Measurements from ENCODE around the gene GOLGA5.

DNA sequence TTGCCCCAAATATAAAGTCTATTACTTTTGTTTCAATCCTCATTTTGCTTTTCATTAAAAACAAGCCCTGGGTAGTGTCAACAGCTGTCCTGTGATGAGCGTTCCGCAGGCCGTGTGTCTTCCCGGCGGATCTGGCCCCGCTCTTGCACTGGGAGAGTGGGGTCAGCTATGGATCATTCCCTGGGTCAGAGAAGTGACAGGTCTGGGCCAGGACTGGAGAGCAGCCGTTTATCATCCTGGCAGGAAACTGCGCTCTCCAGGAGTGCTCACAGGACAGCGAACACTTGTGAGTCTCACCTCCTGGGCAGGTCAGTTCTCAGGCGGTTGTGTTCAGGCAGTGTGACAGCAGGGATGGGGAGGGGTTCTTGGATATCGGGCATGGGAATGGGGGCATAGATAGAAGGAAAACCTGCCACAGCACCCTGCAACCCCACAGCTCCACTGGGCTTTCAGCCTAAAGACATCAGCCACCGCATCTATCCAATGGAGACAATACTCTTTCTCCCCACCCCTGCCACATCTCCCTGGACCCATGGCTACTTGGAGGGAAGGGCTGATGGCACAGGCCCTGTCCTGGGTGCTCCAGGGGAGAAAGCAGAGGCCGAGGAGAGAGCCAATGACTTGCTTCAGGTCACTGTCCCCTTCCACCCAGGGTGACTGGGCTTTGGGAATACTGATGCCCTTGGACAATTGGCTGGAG, 81.0 kb downstream of the GOLGA5 start:
- TF ChIP-seq, protein P1, sequence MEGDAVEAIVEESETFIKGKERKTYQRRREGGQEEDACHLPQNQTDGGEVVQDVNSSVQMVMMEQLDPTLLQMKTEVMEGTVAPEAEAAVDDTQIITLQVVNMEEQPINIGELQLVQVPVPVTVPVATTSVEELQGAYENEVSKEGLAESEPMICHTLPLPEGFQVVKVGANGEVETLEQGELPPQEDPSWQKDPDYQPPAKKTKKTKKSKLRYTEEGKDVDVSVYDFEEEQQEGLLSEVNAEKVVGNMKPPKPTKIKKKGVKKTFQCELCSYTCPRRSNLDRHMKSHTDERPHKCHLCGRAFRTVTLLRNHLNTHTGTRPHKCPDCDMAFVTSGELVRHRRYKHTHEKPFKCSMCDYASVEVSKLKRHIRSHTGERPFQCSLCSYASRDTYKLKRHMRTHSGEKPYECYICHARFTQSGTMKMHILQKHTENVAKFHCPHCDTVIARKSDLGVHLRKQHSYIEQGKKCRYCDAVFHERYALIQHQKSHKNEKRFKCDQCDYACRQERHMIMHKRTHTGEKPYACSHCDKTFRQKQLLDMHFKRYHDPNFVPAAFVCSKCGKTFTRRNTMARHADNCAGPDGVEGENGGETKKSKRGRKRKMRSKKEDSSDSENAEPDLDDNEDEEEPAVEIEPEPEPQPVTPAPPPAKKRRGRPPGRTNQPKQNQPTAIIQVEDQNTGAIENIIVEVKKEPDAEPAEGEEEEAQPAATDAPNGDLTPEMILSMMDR (IDR thresholded peaks at IDR 0.05): no peak
- TF ChIP-seq POLR2AphosphoS5 (IDR thresholded peaks at IDR 0.05; ENCODE audit: low read depth, low read length) (no peak), SIN3A (IDR thresholded peaks at IDR 0.05; ENCODE audit: borderline replicate concordance, insufficient read depth, low read depth, low read length) (no peak), TCF7L2 (IDR thresholded peaks at IDR 0.05; ENCODE audit: low read depth, low read length) (no peak)
- TF ChIP-seq, protein P2, sequence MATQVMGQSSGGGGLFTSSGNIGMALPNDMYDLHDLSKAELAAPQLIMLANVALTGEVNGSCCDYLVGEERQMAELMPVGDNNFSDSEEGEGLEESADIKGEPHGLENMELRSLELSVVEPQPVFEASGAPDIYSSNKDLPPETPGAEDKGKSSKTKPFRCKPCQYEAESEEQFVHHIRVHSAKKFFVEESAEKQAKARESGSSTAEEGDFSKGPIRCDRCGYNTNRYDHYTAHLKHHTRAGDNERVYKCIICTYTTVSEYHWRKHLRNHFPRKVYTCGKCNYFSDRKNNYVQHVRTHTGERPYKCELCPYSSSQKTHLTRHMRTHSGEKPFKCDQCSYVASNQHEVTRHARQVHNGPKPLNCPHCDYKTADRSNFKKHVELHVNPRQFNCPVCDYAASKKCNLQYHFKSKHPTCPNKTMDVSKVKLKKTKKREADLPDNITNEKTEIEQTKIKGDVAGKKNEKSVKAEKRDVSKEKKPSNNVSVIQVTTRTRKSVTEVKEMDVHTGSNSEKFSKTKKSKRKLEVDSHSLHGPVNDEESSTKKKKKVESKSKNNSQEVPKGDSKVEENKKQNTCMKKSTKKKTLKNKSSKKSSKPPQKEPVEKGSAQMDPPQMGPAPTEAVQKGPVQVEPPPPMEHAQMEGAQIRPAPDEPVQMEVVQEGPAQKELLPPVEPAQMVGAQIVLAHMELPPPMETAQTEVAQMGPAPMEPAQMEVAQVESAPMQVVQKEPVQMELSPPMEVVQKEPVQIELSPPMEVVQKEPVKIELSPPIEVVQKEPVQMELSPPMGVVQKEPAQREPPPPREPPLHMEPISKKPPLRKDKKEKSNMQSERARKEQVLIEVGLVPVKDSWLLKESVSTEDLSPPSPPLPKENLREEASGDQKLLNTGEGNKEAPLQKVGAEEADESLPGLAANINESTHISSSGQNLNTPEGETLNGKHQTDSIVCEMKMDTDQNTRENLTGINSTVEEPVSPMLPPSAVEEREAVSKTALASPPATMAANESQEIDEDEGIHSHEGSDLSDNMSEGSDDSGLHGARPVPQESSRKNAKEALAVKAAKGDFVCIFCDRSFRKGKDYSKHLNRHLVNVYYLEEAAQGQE (IDR thresholded peaks at IDR 0.05; ENCODE audit: insufficient read depth in 1 of 2, low read depth in 2 of 2, low read length in 1 of 2): no peak
